CD4-positive, alpha-beta T cell treated with Interleukin-15 for 4 hours (primary cell): ENCODE results near the gene SNX10.

ENCODE experiments used
- DNase-seq: peaks from one replicate; pipeline ENCODE4 v3.0.0-alpha.2; 2020; ENCODE audit warnings: low spot score

Gene SNX10

GRCh38 chr7:26298472-26299058, 6.9 kb downstream of the SNX10 start:
- no peak for DNase-seq

- no peak for DNase-seq
Observed at GRCh38 chr7:26305090-26305868, 13.6 kb downstream of the SNX10 start.

GRCh38 chr7:26305869-26306665, 14.4 kb downstream of the SNX10 start:
- no peak for DNase-seq

GRCh38 chr7:26306790-26307189, 15.1 kb downstream of the SNX10 start:
- no peak for DNase-seq

GRCh38 chr7:26307226-26307625, 15.6 kb downstream of the SNX10 start:
- no peak for DNase-seq

GRCh38 chr7:26307791-26308190, 16.1 kb downstream of the SNX10 start:
- DNase-seq = no peak

GRCh38 chr7:26308551-26308950, 16.9 kb downstream of the SNX10 start:
- DNase-seq = no peak

- no peak for DNase-seq
Observed at GRCh38 chr7:26309089-26309488, 17.4 kb downstream of the SNX10 start.

- no peak for DNase-seq
Observed at GRCh38 chr7:26311798-26312197, 20.1 kb downstream of the SNX10 start.

- DNase-seq = no peak
Observed at GRCh38 chr7:26317211-26317610, 25.5 kb downstream of the SNX10 start.

- DNase-seq = no peak
Observed at GRCh38 chr7:26318921-26319320, 27.3 kb downstream of the SNX10 start.

- no peak for DNase-seq
Observed at GRCh38 chr7:26319636-26320035, 28.0 kb downstream of the SNX10 start.

GRCh38 chr7:26320878-26321277, 29.2 kb downstream of the SNX10 start:
- DNase-seq = no peak

- DNase-seq = no peak
Observed at GRCh38 chr7:26321435-26321834, 29.8 kb downstream of the SNX10 start.

- no peak for DNase-seq
Observed at GRCh38 chr7:26326211-26326610, 34.5 kb downstream of the SNX10 start.

GRCh38 chr7:26328498-26329390, 37.1 kb downstream of the SNX10 start:
- DNase-seq = no peak

GRCh38 chr7:26329520-26330255, 38.0 kb downstream of the SNX10 start:
- no peak for DNase-seq

- no peak for DNase-seq
Observed at GRCh38 chr7:26331113-26331512, 39.5 kb downstream of the SNX10 start.

GRCh38 chr7:26331789-26332188, 40.1 kb downstream of the SNX10 start:
- no peak for DNase-seq

- no peak for DNase-seq
Observed at GRCh38 chr7:26332698-26333097, 41.0 kb downstream of the SNX10 start.

GRCh38 chr7:26334166-26334859, 42.7 kb downstream of the SNX10 start:
- no peak for DNase-seq
